Coronary artery (tissue), 2 donors: ENCODE results near the gene ETV6.
"Not testable (repeated sequence)": the region's sequence is repeated elsewhere in the genome, so short reads cannot be mapped to it uniquely, and the experiment has no call there.

Source experiments
- DNase-seq: peaks from one replicate; pipeline ENCODE4 v3.0.0-alpha.2; 2017; ENCODE audit warnings: low spot score
- H3K27ac ChIP-seq, 2 donors: fragments of 200-600 bp; sonication (generic); one replicate each; pipeline ENCODE4 v1.5.1; 2016 to 2019
- H3K4me3 ChIP-seq: fragments of 200-600 bp; sonication (generic); 2 replicates; pipeline ENCODE4 v1.5.1; 2016; ENCODE audit warnings: mild to moderate bottlenecking, moderate library complexity
- CTCF ChIP-seq: fragments of 200-600 bp; sonication (generic); IDR thresholded peaks from one replicate; pipeline ENCODE4 v1.5.1; 2019; ENCODE audit warnings: antibody characterized with exemption

Gene ETV6

GRCh38 chr12:11901701-11902524 is 252.4 kb downstream of the ETV6 start:
- no peak for DNase-seq
- TF ChIP-seq CTCF = no peak
- Histone ChIP-seq H3K27ac (peak overlapping the region in 1 of 2 donors; percentile 35), H3K4me3 (no peak overlapping the region)

- TF ChIP-seq CTCF = no peak
- Histone ChIP-seq H3K4me3 (no peak overlapping the region), H3K27ac (no peak overlapping the region)
- no peak for DNase-seq
Measured at GRCh38 chr12:11902525-11902875, 253.0 kb downstream of the ETV6 start.

GRCh38 chr12:11904124-11904523 is 254.7 kb downstream of the ETV6 start:
- Histone ChIP-seq H3K27ac (no peak overlapping the region), H3K4me3 (no peak overlapping the region)
- no peak for TF ChIP-seq CTCF
- no peak for DNase-seq

GRCh38 chr12:11905534-11905933 is 256.1 kb downstream of the ETV6 start:
- Histone ChIP-seq H3K4me3 (no peak overlapping the region), H3K27ac (peak overlapping the region in 1 of 2 donors; percentile 67)
- no peak for TF ChIP-seq CTCF
- no peak for DNase-seq

- peak overlapping the region in 1 of 2 donors; percentile 67 for H3K27ac ChIP-seq
- no peak overlapping the region for H3K4me3 ChIP-seq
- no peak for DNase-seq
- TF ChIP-seq CTCF = no peak
Measured at GRCh38 chr12:11906286-11906935, 256.9 kb downstream of the ETV6 start.

- no peak overlapping the region for H3K27ac ChIP-seq
- no peak overlapping the region for H3K4me3 ChIP-seq
- TF ChIP-seq CTCF = no peak
- no peak for DNase-seq
Measured at GRCh38 chr12:11907625-11908024, 258.2 kb downstream of the ETV6 start.

- H3K4me3 ChIP-seq, H3K27ac ChIP-seq, DNase-seq: not testable (repeated sequence)
Measured at GRCh38 chr12:11909406-11909805, 259.9 kb downstream of the ETV6 start.
